Activated CD4-positive, alpha-beta memory T cell treated with anti-CD3 and anti-CD28 coated beads for 36 hours (primary cell): Measurements from ENCODE around the gene SLC39A11. TPM values are rescaled to one million over a fixed set of nuclear protein-coding genes. Genes with fewer than 3 reads are reported as not detected.

Experiments used
- CTCF ChIA-PET: fragments of 350-600 bp; sonication (Branson Sonifier 250); formaldehyde crosslinking; loops from one replicate; lab custom pipeline; 2021; ENCODE audit warnings: antibody characterized with exemption, inconsistent platforms; lab: Charles Lee
- POLR2A ChIA-PET: fragments of 350-600 bp; sonication (Branson Sonifier 250); formaldehyde crosslinking; loops from one replicate; lab custom pipeline; 2021; ENCODE audit warnings: antibody characterized with exemption; lab: Charles Lee
- DNase-seq: peaks from one replicate; pipeline ENCODE4 v3.0.0-alpha.2; 2020
- H3K27ac Mint-ChIP-seq: one replicate; pipeline ENCODE4 v1.8.0; 2021; ENCODE audit warnings: mixed read lengths
- H3K27me3 Mint-ChIP-seq: one replicate; pipeline ENCODE4 v1.8.0; 2021; ENCODE audit warnings: mixed read lengths
- H3K36me3 Mint-ChIP-seq: one replicate; pipeline ENCODE4 v1.8.0; 2021; ENCODE audit warnings: mixed read lengths
- H3K4me1 Mint-ChIP-seq: one replicate; pipeline ENCODE4 v1.8.0; 2021; ENCODE audit warnings: low read depth, mixed read lengths
- H3K4me3 Mint-ChIP-seq: one replicate; pipeline ENCODE4 v1.8.0; 2021; ENCODE audit warnings: mild to moderate bottlenecking, mixed read lengths
- H3K9me3 Mint-ChIP-seq: one replicate; pipeline ENCODE4 v1.8.0; 2021; ENCODE audit warnings: mixed read lengths
- intact Hi-C: fragments of 100-400 bp; cut with micrococcal nuclease; formaldehyde crosslinking; loops from one replicate; pipeline ENCODE4 v1.15.1; 2023
- total RNA-seq, 2 experiments: library from RNA; stranded (reverse); gene quantifications; one replicate each; pipeline ENCODE4 v1.2.3, GENCODE V29; 2021

SLC39A11 gene
- total RNA-seq, 2 experiments from 2014 or later, result 14.9 to 15.2 TPM

- DNase-seq, result no peak
- Mint-ChIP-seq H3K27ac (no peak overlapping the region), H3K4me1 (no peaks in the 10 kb centered on the region), H3K9me3 (no peaks in the 10 kb centered on the region), H3K36me3 (peaks cover 33% of the 10 kb centered on the region), H3K27me3 (no peaks in the 10 kb centered on the region), H3K4me3 (no peak overlapping the region)
- intact Hi-C loops, result no loop called here
- ChIA-PET POLR2A (no interaction called here), CTCF (no interaction called here)
These were observed 64.2 kb downstream of the SLC39A11 start for GRCh38 chr17:73028299-73028755.

- H3K9me3 Mint-ChIP-seq, result no peaks in the 10 kb centered on the region
- no peaks in the 10 kb centered on the region for H3K4me1 Mint-ChIP-seq
- ChIA-PET CTCF (no interaction called here), POLR2A (no interaction called here)
- intact Hi-C loops, result no loop called here
- no peak overlapping the region for H3K27ac Mint-ChIP-seq
- no peak overlapping the region for H3K4me3 Mint-ChIP-seq
- no peaks in the 10 kb centered on the region for H3K27me3 Mint-ChIP-seq
- H3K36me3 Mint-ChIP-seq, result peaks cover 36% of the 10 kb centered on the region
- no peak for DNase-seq
These were observed 65.3 kb downstream of the SLC39A11 start for GRCh38 chr17:73027130-73027741.

GRCh38 chr17:73025041-73025560 is 67.4 kb downstream of the SLC39A11 start:
- H3K27me3 Mint-ChIP-seq, result no peaks in the 10 kb centered on the region
- peaks cover 8% of the 10 kb centered on the region for H3K9me3 Mint-ChIP-seq
- no peak for DNase-seq
- peaks cover 35% of the 10 kb centered on the region for H3K36me3 Mint-ChIP-seq
- no peak overlapping the region for H3K27ac Mint-ChIP-seq
- intact Hi-C loops, result no loop called here
- H3K4me1 Mint-ChIP-seq, result no peaks in the 10 kb centered on the region
- POLR2A ChIA-PET, result no interaction called here
- CTCF ChIA-PET, result no interaction called here
- no peak overlapping the region for H3K4me3 Mint-ChIP-seq

GRCh38 chr17:73023759-73024158 is 68.7 kb downstream of the SLC39A11 start:
- H3K4me3 Mint-ChIP-seq, result no peak overlapping the region
- ChIA-PET CTCF (no interaction called here), POLR2A (no interaction called here)
- no peaks in the 10 kb centered on the region for H3K4me1 Mint-ChIP-seq
- no peaks in the 10 kb centered on the region for H3K27me3 Mint-ChIP-seq
- H3K9me3 Mint-ChIP-seq, result peaks cover 20% of the 10 kb centered on the region
- intact Hi-C loops, result no loop called here
- H3K27ac Mint-ChIP-seq, result no peak overlapping the region
- DNase-seq, result no peak
- peaks cover 33% of the 10 kb centered on the region for H3K36me3 Mint-ChIP-seq

- no peak overlapping the region for H3K27ac Mint-ChIP-seq
- POLR2A ChIA-PET, result no interaction called here
- CTCF ChIA-PET, result interaction anchor here (1.2 kb wide), 1 partner anchor 296 kb away, joined by 3 read pairs; no protein-coding TSS in a partner anchor
- no peaks in the 10 kb centered on the region for H3K4me1 Mint-ChIP-seq
- no peak overlapping the region for H3K4me3 Mint-ChIP-seq
- H3K36me3 Mint-ChIP-seq, result peaks cover 26% of the 10 kb centered on the region
- peaks cover 30% of the 10 kb centered on the region for H3K9me3 Mint-ChIP-seq
- H3K27me3 Mint-ChIP-seq, result no peaks in the 10 kb centered on the region
- DNase-seq, result no peak
- intact Hi-C loops, result no loop called here
These were observed 69.8 kb downstream of the SLC39A11 start for GRCh38 chr17:73022694-73023093.

GRCh38 chr17:73021771-73022170 is 70.7 kb downstream of the SLC39A11 start:
- no peak overlapping the region for H3K4me3 Mint-ChIP-seq

GRCh38 chr17:73020110-73020509 is 72.4 kb downstream of the SLC39A11 start:
- CTCF ChIA-PET, result no interaction called here
- H3K36me3 Mint-ChIP-seq, result peaks cover 19% of the 10 kb centered on the region
- no peak overlapping the region for H3K27ac Mint-ChIP-seq

More at GRCh38 chr17:73021771-73022170, 70.7 kb downstream of the SLC39A11 start:
- Mint-ChIP-seq H3K27me3 (no peaks in the 10 kb centered on the region), H3K36me3 (peaks cover 24% of the 10 kb centered on the region), H3K9me3 (peaks cover 31% of the 10 kb centered on the region), H3K4me1 (no peaks in the 10 kb centered on the region), H3K27ac (no peak overlapping the region)
- intact Hi-C loops, result no loop called here
- POLR2A ChIA-PET, result no interaction called here
- no peak for DNase-seq
- CTCF ChIA-PET, result no interaction called here

GRCh38 chr17:73018599-73018998 is 73.9 kb downstream of the SLC39A11 start:
- Mint-ChIP-seq H3K9me3 (peaks cover 31% of the 10 kb centered on the region), H3K4me1 (no peaks in the 10 kb centered on the region), H3K36me3 (peaks cover 15% of the 10 kb centered on the region), H3K27me3 (no peaks in the 10 kb centered on the region), H3K4me3 (no peak overlapping the region), H3K27ac (no peak overlapping the region)
- no peak for DNase-seq
- ChIA-PET CTCF (no interaction called here), POLR2A (no interaction called here)
- intact Hi-C loops, result no loop called here

More at GRCh38 chr17:73020110-73020509, 72.4 kb downstream of the SLC39A11 start:
- DNase-seq, result no peak
- POLR2A ChIA-PET, result no interaction called here
- peaks cover 31% of the 10 kb centered on the region for H3K9me3 Mint-ChIP-seq
- no peaks in the 10 kb centered on the region for H3K27me3 Mint-ChIP-seq
- H3K4me1 Mint-ChIP-seq, result no peaks in the 10 kb centered on the region
- intact Hi-C loops, result no loop called here
- no peak overlapping the region for H3K4me3 Mint-ChIP-seq

- H3K36me3 Mint-ChIP-seq, result peaks cover 11% of the 10 kb centered on the region
- H3K4me3 Mint-ChIP-seq, result no peak overlapping the region
- H3K4me1 Mint-ChIP-seq, result no peaks in the 10 kb centered on the region
- H3K27ac Mint-ChIP-seq, result no peak overlapping the region
- CTCF ChIA-PET, result interaction anchor here (1.2 kb wide), 1 partner anchor 32 kb away, joined by 4 read pairs; no protein-coding TSS in a partner anchor
- intact Hi-C loops, result no loop called here
- no peaks in the 10 kb centered on the region for H3K27me3 Mint-ChIP-seq
- peaks cover 31% of the 10 kb centered on the region for H3K9me3 Mint-ChIP-seq
- POLR2A ChIA-PET, result no interaction called here
- DNase-seq, result no peak
These were observed 74.8 kb downstream of the SLC39A11 start for GRCh38 chr17:73017658-73018057.

GRCh38 chr17:73015722-73016276 is 76.7 kb downstream of the SLC39A11 start:
- intact Hi-C loops, result no loop called here
- peaks cover 8% of the 10 kb centered on the region for H3K4me1 Mint-ChIP-seq
- no peaks in the 10 kb centered on the region for H3K27me3 Mint-ChIP-seq
- POLR2A ChIA-PET, result no interaction called here
- peaks cover 6% of the 10 kb centered on the region for H3K36me3 Mint-ChIP-seq
- no peak overlapping the region for H3K4me3 Mint-ChIP-seq
- no peak for DNase-seq
- no peak overlapping the region for H3K27ac Mint-ChIP-seq
- CTCF ChIA-PET, result interaction anchor here (1.5 kb wide), 1 partner anchor 30 kb away, joined by 5 read pairs; no protein-coding TSS in a partner anchor
- peaks cover 26% of the 10 kb centered on the region for H3K9me3 Mint-ChIP-seq

- Mint-ChIP-seq H3K4me3 (no peak overlapping the region), H3K9me3 (peaks cover 13% of the 10 kb centered on the region), H3K27ac (no peak overlapping the region), H3K36me3 (no peaks in the 10 kb centered on the region), H3K4me1 (peaks cover 9% of the 10 kb centered on the region), H3K27me3 (no peaks in the 10 kb centered on the region)
- ChIA-PET CTCF (interaction anchor here (0.7 to 1.5 kb wide), 3 partner anchors 14 to 356 kb away, joined by 3 to 5 read pairs (median 3); no protein-coding TSS in a partner anchor), POLR2A (no interaction called here)
- no peak for DNase-seq
- intact Hi-C loops, result no loop called here
These were observed 78.4 kb downstream of the SLC39A11 start for GRCh38 chr17:73013816-73014663.

- DNase-seq, result no peak
- intact Hi-C loops, result no loop called here
- CTCF ChIA-PET, result no interaction called here
- no peak overlapping the region for H3K4me3 Mint-ChIP-seq
- peaks cover 9% of the 10 kb centered on the region for H3K4me1 Mint-ChIP-seq
- POLR2A ChIA-PET, result no interaction called here
- no peak overlapping the region for H3K27ac Mint-ChIP-seq
- no peaks in the 10 kb centered on the region for H3K36me3 Mint-ChIP-seq
- H3K27me3 Mint-ChIP-seq, result no peaks in the 10 kb centered on the region
- H3K9me3 Mint-ChIP-seq, result peaks cover 7% of the 10 kb centered on the region
These were observed 79.2 kb downstream of the SLC39A11 start for GRCh38 chr17:73013301-73013700.
